Gastrocnemius medialis (tissue), 4 donors: Measurements from ENCODE around the gene SPRYD3. TPM values are rescaled to one million over a fixed set of nuclear protein-coding genes. Genes with fewer than 3 reads are reported as not detected.

Experiments used
- ATAC-seq, 2 donors: fragments of 150-250 bp; one replicate each; pipeline ENCODE4 v1.9.1; 2016
- DNase-seq, 2 donors: peaks; one replicate each; pipeline ENCODE4 v3.0.0-alpha.2; 2019
- H3K27ac ChIP-seq, 4 donors: fragments of 200-600 bp; sonication (generic); 1 replicate in 1 of 4; 2 replicates in 3 of 4; pipeline ENCODE4 v1.5.1; 2016 to 2018; ENCODE audit warnings: mild to moderate bottlenecking in 2 of 4, moderate library complexity in 1 of 4
- H3K27me3 ChIP-seq, 3 donors: fragments of 200-600 bp; sonication (generic) in 2 of 3; 1 replicate in 1 of 3; 2 replicates in 2 of 3; pipeline versions ENCODE4 v1.5.1 to v1.6.0; 2016 to 2019; ENCODE audit warnings: mild to moderate bottlenecking in 1 of 3, moderate library complexity in 1 of 3
- H3K36me3 ChIP-seq, 2 donors: fragments of 200-600 bp; sonication (generic) in 1 of 2; one replicate each; pipeline ENCODE4 v1.5.1; 2017 to 2018
- H3K4me1 ChIP-seq, 2 donors: fragments of 200-600 bp; sonication (generic) in 1 of 2; one replicate each; pipeline ENCODE4 v1.5.1; 2016 to 2017; ENCODE audit warnings: mild to moderate bottlenecking in 2 of 2
- H3K4me3 ChIP-seq, 4 donors: fragments of 200-600 bp; sonication (generic) in 3 of 4; 1 replicate in 1 of 4; 2 replicates in 3 of 4; pipeline ENCODE4 v1.5.1; 2016 to 2019; ENCODE audit warnings: mild to moderate bottlenecking in 2 of 4
- H3K9me3 ChIP-seq, 3 donors: fragments of 200-600 bp; sonication (generic) in 2 of 3; 1 replicate in 1 of 3; 2 replicates in 2 of 3; pipeline ENCODE4 v1.5.1; 2016 to 2019
- CTCF ChIP-seq, 5 experiments: fragments of 450-650 bp in 3 of 5; fragments of 200-600 bp in 2 of 5; sonication (generic) in 2 of 5; IDR thresholded peaks in 4 of 5; conservative IDR thresholded peaks in 1 of 5; 1 replicate in 4 of 5; 2 replicates in 1 of 5; pipeline ENCODE4 v1.5.1; 2016 to 2019; ENCODE audit warnings: antibody characterized with exemption in 5 of 5, mild to moderate bottlenecking in 3 of 5, moderate library complexity in 3 of 5
- POLR2A ChIP-seq, 2 donors: fragments of 450-650 bp; IDR thresholded peaks; one replicate each; pipeline ENCODE4 v1.6.1; 2017; ENCODE audit warnings: antibody characterized with exemption in 2 of 2, mild to moderate bottlenecking in 2 of 2, moderate library complexity in 2 of 2
- in situ Hi-C, 4 donors: fragments of 200-750 bp; cut with MboI; loops; one replicate each; pipeline versions ENCODE4 v1.15.0 to v1.8.0; 2017; ENCODE audit warnings: low sequenced_read_pairs in 4 of 4
- intact Hi-C: fragments of 100-400 bp; cut with DNase I; formaldehyde crosslinking; loops from one replicate; pipeline ENCODE4 v1.15.1; 2023; ENCODE audit warnings: low total_unique reads
- total RNA-seq, 4 donors: library from RNA; depleted of rRNA; stranded (reverse); fragments of >200 nt; gene quantifications; one replicate each; pipeline versions ENCODE4 v1.1.0 to v1.2.3, GENCODE V29; 2016

The SPRYD3 gene
- total RNA-seq, 4 donors from 2014 or later, result 15.9 to 29.5 (median 25.5) TPM

- Histone ChIP-seq H3K9me3 (no peaks in the 10 kb centered on the region), H3K27me3 (no peaks in the 10 kb centered on the region), H3K4me3 (peak overlapping the region; percentile 60 to 77 (median 66)), H3K36me3 (no peaks in the 10 kb centered on the region), H3K27ac (peak overlapping the region; percentile 69 to 81 (median 79)), H3K4me1 (peaks cover 12 to 21% of the 10 kb centered on the region in 2 donors)
- intact Hi-C loops (loop anchor here (2.0 to 5.0 kb wide), 2 partner anchors 20 to 211 kb away; partner anchors contain the start of gene SPRYD3), in situ Hi-C loops (no loop called here)
- ATAC-seq (peak; percentile 25 to 29), DNase-seq (peak in 1 of 2 donors; percentile 40)
- TF ChIP-seq POLR2A (IDR thresholded peaks at IDR 0.05) (no peak), CTCF (IDR thresholded peaks at IDR 0.05 in 4 of 5, conservative IDR thresholded peaks at IDR 0.05 in 1 of 5) (no peak)
These were observed 19.3 kb upstream of the SPRYD3 start for GRCh38 chr12:53098354-53098981.

GRCh38 chr12:53097564-53098353 is 18.6 kb upstream of the SPRYD3 start, which contains the start of gene IGFBP6:
Gene IGFBP6 (plus strand): TSS chr12:53097667. CDS start chr12:53097718, 51 bp downstream.
- in situ Hi-C loops (no loop called here), intact Hi-C loops (loop anchor here (2.0 to 5.0 kb wide), 2 partner anchors 19 to 210 kb away; partner anchors contain the start of gene SPRYD3)
- H3K4me3 ChIP-seq, result peak within 1 kb of the TSS; percentile 60 to 77 (median 66)
- DNase-seq (peak in 1 of 2 donors; percentile 53), ATAC-seq (peak; percentile 19 to 34)
- TF ChIP-seq CTCF (IDR thresholded peaks at IDR 0.05 in 4 of 5, conservative IDR thresholded peaks at IDR 0.05 in 1 of 5) (peak in 1 of 5 experiments; percentile 11), POLR2A (IDR thresholded peaks at IDR 0.05) (peak in 1 of 2 donors; percentile 20)
- no peaks in the 10 kb centered on the region for H3K9me3 ChIP-seq
- no peaks in the 10 kb centered on the region for H3K27me3 ChIP-seq
- H3K36me3 ChIP-seq, result no peaks in the 10 kb centered on the region
- peaks cover 12 to 21% of the 10 kb centered on the region in 2 donors for H3K4me1 ChIP-seq
- peak within 1 kb of the TSS; percentile 69 to 81 (median 79) for H3K27ac ChIP-seq

GRCh38 chr12:53097207-53097563 is 18.0 kb upstream of the SPRYD3 start:
- DNase-seq (no peak), ATAC-seq (peak; percentile 1 to 19)
- H3K27me3 ChIP-seq, result no peaks in the 10 kb centered on the region
- H3K27ac ChIP-seq, result peak overlapping the region; percentile 69 to 81 (median 79)
- no peak for TF ChIP-seq POLR2A (IDR thresholded peaks at IDR 0.05)
- TF ChIP-seq CTCF (IDR thresholded peaks at IDR 0.05 in 4 of 5, conservative IDR thresholded peaks at IDR 0.05 in 1 of 5), result no peak
- peak overlapping the region; percentile 60 to 77 (median 66) for H3K4me3 ChIP-seq
- in situ Hi-C loops, result no loop called here
- intact Hi-C loops, result loop anchor here (5.0 kb wide), 1 partner anchor 210 kb away; no protein-coding TSS in a partner anchor
- no peaks in the 10 kb centered on the region for H3K9me3 ChIP-seq
- H3K36me3 ChIP-seq, result no peaks in the 10 kb centered on the region
- peaks cover 12 to 21% of the 10 kb centered on the region in 2 donors for H3K4me1 ChIP-seq

GRCh38 chr12:53096759-53097158 is 17.6 kb upstream of the SPRYD3 start:
- Histone ChIP-seq H3K27ac (peak overlapping the region; percentile 69 to 81 (median 79)), H3K36me3 (no peaks in the 10 kb centered on the region), H3K4me3 (peak overlapping the region; percentile 60 to 77 (median 66)), H3K27me3 (no peaks in the 10 kb centered on the region), H3K9me3 (no peaks in the 10 kb centered on the region), H3K4me1 (peaks cover 12 to 21% of the 10 kb centered on the region in 2 donors)
- intact Hi-C loops, result loop anchor here (5.0 kb wide), 1 partner anchor 209 kb away; no protein-coding TSS in a partner anchor
- no peak for TF ChIP-seq POLR2A (IDR thresholded peaks at IDR 0.05)
- TF ChIP-seq CTCF (IDR thresholded peaks at IDR 0.05 in 4 of 5, conservative IDR thresholded peaks at IDR 0.05 in 1 of 5), result no peak
- in situ Hi-C loops, result no loop called here
- no peak for ATAC-seq
- no peak for DNase-seq
